ENCODE results near the gene MED12L. TPM values are rescaled to one million over a fixed set of nuclear protein-coding genes. Genes with fewer than 3 reads are reported as not detected.

MED12L gene
- total RNA-seq, 1 experiment from 2014 or later, result 6.4 TPM

GRCh38 chr3:151445273-151446001 lies 360.0 kb downstream of the MED12L start:
- Histone ChIP-seq H3K36me3 (ENCODE audit: control insufficient read depth in 1 of 2, insufficient read depth in 2 of 2, low read length in 2 of 2) (no peaks in the 10 kb centered on the region), H3K9me3 (ENCODE audit: control insufficient read depth in 1 of 2, insufficient read depth in 1 of 2, low read depth in 1 of 2, low read length in 2 of 2) (no peaks in the 10 kb centered on the region), H3K9me2 (ENCODE audit: insufficient read depth) (no peaks in the 10 kb centered on the region), H2AFZ (ENCODE audit: low read depth, low read length, poor library complexity, severe bottlenecking) (no peak overlapping the region), H3K4me1 (ENCODE audit: control insufficient read depth in 1 of 2, insufficient read depth in 2 of 2, low read length in 2 of 2) (no peaks in the 10 kb centered on the region), H3K79me2 (ENCODE audit: insufficient read depth, low read length) (no peaks in the 10 kb centered on the region), H3K27ac (ENCODE audit: low read depth, low read length) (no peak overlapping the region), H3K4me2 (ENCODE audit: low read length) (no peak overlapping the region), H3K9ac (ENCODE audit: low read length) (no peak overlapping the region), H3K4me3 (replicated peaks in 1 of 2; ENCODE audit: low read depth in 1 of 2, low read length in 2 of 2) (no peak overlapping the region), H3K27me3 (ENCODE audit: insufficient read depth, low read length) (no peaks in the 10 kb centered on the region), H4K20me1 (ENCODE audit: insufficient read depth) (no peaks in the 10 kb centered on the region)
- DNase-seq (ENCODE audit: low read depth, low spot score) (no peak), ATAC-seq (no peak)
- RAD21 ChIA-PET (ENCODE audit: low non-redundant PET in 1 of 2, low total read pairs in 2 of 2, uncharacterized antibody in 2 of 2, unreplicated experiment in 2 of 2), result no interaction called here
- CTCF ChIA-PET, result no interaction called here
- TF ChIP-seq RAD21 (IDR thresholded peaks at IDR 0.05; ENCODE audit: low read depth) (no peak), POLR2A (IDR thresholded peaks at IDR 0.05; ENCODE audit: borderline replicate concordance, extremely low read depth, insufficient read depth, insufficient read length) (no peak), SIN3A (IDR thresholded peaks at IDR 0.05; ENCODE audit: low read depth) (no peak), REST (IDR thresholded peaks at IDR 0.05; ENCODE audit: low read depth) (no peak), SP1 (IDR thresholded peaks at IDR 0.05; ENCODE audit: low read depth) (no peak), EZH2 (IDR thresholded peaks at IDR 0.05) (no peak), ZNF274 (IDR thresholded peaks at IDR 0.05; ENCODE audit: low read depth, low read length) (no peak), POLR2AphosphoS5 (IDR thresholded peaks at IDR 0.05; ENCODE audit: low read depth, low read length) (no peak), EGR1 (IDR thresholded peaks at IDR 0.05; ENCODE audit: low read depth) (no peak), SRF (IDR thresholded peaks at IDR 0.05; ENCODE audit: low read depth) (no peak), FOSL1 (IDR thresholded peaks at IDR 0.05; ENCODE audit: low read depth) (no peak), YY1 (IDR thresholded peaks at IDR 0.05; ENCODE audit: extremely low read depth, insufficient replicate concordance, low read depth, low read length) (no peak), ZBTB33 (IDR thresholded peaks at IDR 0.05; ENCODE audit: extremely low read depth, insufficient replicate concordance, low read length) (no peak), CEBPB (IDR thresholded peaks at IDR 0.05; ENCODE audit: low read depth) (no peak), ELF1 (IDR thresholded peaks at IDR 0.05; ENCODE audit: borderline replicate concordance, low read depth) (no peak), CBX3 (IDR thresholded peaks at IDR 0.05; ENCODE audit: low read depth) (no peak)
- TF ChIP-seq, protein P1, sequence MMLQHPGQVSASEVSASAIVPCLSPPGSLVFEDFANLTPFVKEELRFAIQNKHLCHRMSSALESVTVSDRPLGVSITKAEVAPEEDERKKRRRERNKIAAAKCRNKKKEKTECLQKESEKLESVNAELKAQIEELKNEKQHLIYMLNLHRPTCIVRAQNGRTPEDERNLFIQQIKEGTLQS (IDR thresholded peaks at IDR 0.05), result no peak
- TF ChIP-seq, protein P2, sequence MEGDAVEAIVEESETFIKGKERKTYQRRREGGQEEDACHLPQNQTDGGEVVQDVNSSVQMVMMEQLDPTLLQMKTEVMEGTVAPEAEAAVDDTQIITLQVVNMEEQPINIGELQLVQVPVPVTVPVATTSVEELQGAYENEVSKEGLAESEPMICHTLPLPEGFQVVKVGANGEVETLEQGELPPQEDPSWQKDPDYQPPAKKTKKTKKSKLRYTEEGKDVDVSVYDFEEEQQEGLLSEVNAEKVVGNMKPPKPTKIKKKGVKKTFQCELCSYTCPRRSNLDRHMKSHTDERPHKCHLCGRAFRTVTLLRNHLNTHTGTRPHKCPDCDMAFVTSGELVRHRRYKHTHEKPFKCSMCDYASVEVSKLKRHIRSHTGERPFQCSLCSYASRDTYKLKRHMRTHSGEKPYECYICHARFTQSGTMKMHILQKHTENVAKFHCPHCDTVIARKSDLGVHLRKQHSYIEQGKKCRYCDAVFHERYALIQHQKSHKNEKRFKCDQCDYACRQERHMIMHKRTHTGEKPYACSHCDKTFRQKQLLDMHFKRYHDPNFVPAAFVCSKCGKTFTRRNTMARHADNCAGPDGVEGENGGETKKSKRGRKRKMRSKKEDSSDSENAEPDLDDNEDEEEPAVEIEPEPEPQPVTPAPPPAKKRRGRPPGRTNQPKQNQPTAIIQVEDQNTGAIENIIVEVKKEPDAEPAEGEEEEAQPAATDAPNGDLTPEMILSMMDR (IDR thresholded peaks at IDR 0.05 in 2 of 3, conservative IDR thresholded peaks at IDR 0.05 in 1 of 3; ENCODE audit: borderline replicate concordance in 1 of 3, insufficient read depth in 1 of 3, low read depth in 2 of 3, low read length in 2 of 3), result no peak
- intact Hi-C loops (cut with micrococcal nuclease), result no loop called here
- no TSS peak for BruUV-seq (replicated peaks)
- POLR2A ChIA-PET, result no interaction called here
